Stimulated activated CD4-positive, alpha-beta T cell treated with anti-CD3 and anti-CD28 coated beads, Interleukin-15, amount 100 ng/mL, for 24 hours (primary cell): ENCODE measurements around the gene YPEL5.

Experiments
- DNase-seq: peaks from one replicate; pipeline ENCODE4 v3.0.0-alpha.2; 2020

Gene YPEL5

GRCh38 chr2:30172627-30173026 is 25.8 kb downstream of the YPEL5 start:
- no peak for DNase-seq

GRCh38 chr2:30177440-30177839 is 30.6 kb downstream of the YPEL5 start:
- no peak for DNase-seq

GRCh38 chr2:30177956-30178355 is 31.1 kb downstream of the YPEL5 start:
- no peak for DNase-seq

- DNase-seq = no peak
Measured at GRCh38 chr2:30178618-30179434, 32.0 kb downstream of the YPEL5 start.

GRCh38 chr2:30179536-30179935 is 32.7 kb downstream of the YPEL5 start:
- DNase-seq = no peak

GRCh38 chr2:30180226-30180625 is 33.4 kb downstream of the YPEL5 start:
- DNase-seq = no peak

GRCh38 chr2:30181176-30181575 is 34.4 kb downstream of the YPEL5 start:
- DNase-seq = no peak

GRCh38 chr2:30184035-30184434 is 37.2 kb downstream of the YPEL5 start:
- no peak for DNase-seq

GRCh38 chr2:30185178-30185577 is 38.4 kb downstream of the YPEL5 start:
- DNase-seq = no peak

- no peak for DNase-seq
Measured at GRCh38 chr2:30188292-30188691, 41.5 kb downstream of the YPEL5 start.

GRCh38 chr2:30190637-30191036 is 43.8 kb downstream of the YPEL5 start:
- no peak for DNase-seq

- DNase-seq = no peak
Measured at GRCh38 chr2:30191107-30191506, 44.3 kb downstream of the YPEL5 start.

- no peak for DNase-seq
Measured at GRCh38 chr2:30191819-30192271, 45.0 kb downstream of the YPEL5 start.

- DNase-seq = no peak
Measured at GRCh38 chr2:30192314-30192713, 45.5 kb downstream of the YPEL5 start.

- no peak for DNase-seq
Measured at GRCh38 chr2:30193104-30193681, 46.4 kb downstream of the YPEL5 start.

- DNase-seq = no peak
Measured at GRCh38 chr2:30194421-30194820, 47.6 kb downstream of the YPEL5 start.

- DNase-seq = no peak
Measured at GRCh38 chr2:30195016-30195415, 48.2 kb downstream of the YPEL5 start.

- no peak for DNase-seq
Measured at GRCh38 chr2:30197570-30198192, 50.9 kb downstream of the YPEL5 start.

GRCh38 chr2:30201990-30202389 is 55.2 kb downstream of the YPEL5 start:
- no peak for DNase-seq

GRCh38 chr2:30203156-30203555 is 56.3 kb downstream of the YPEL5 start:
- no peak for DNase-seq

GRCh38 chr2:30204281-30204680 is 57.5 kb downstream of the YPEL5 start:
- DNase-seq = no peak

GRCh38 chr2:30205456-30205855 is 58.6 kb downstream of the YPEL5 start:
- DNase-seq = no peak

GRCh38 chr2:30206461-30207430 is 59.9 kb downstream of the YPEL5 start:
- DNase-seq = no peak
